C4-2B (cell line): ENCODE data around the gene CERCAM.

ENCODE experiments used
- H3K27ac ChIP-seq: fragments of 450-650 bp; 2 replicates; pipeline ENCODE4 v1.5.1; 2017
- ZFX ChIP-seq: fragments of 450-650 bp; IDR thresholded peaks from 2 replicates; pipeline ENCODE4 v1.6.1; 2017
- TF ChIP-seq, protein P1 (sequence below): fragments of 450-650 bp; conservative IDR thresholded peaks from 2 replicates; pipeline ENCODE4 v1.5.1; 2017; ENCODE audit warnings: mild to moderate bottlenecking

Gene CERCAM

DNA sequence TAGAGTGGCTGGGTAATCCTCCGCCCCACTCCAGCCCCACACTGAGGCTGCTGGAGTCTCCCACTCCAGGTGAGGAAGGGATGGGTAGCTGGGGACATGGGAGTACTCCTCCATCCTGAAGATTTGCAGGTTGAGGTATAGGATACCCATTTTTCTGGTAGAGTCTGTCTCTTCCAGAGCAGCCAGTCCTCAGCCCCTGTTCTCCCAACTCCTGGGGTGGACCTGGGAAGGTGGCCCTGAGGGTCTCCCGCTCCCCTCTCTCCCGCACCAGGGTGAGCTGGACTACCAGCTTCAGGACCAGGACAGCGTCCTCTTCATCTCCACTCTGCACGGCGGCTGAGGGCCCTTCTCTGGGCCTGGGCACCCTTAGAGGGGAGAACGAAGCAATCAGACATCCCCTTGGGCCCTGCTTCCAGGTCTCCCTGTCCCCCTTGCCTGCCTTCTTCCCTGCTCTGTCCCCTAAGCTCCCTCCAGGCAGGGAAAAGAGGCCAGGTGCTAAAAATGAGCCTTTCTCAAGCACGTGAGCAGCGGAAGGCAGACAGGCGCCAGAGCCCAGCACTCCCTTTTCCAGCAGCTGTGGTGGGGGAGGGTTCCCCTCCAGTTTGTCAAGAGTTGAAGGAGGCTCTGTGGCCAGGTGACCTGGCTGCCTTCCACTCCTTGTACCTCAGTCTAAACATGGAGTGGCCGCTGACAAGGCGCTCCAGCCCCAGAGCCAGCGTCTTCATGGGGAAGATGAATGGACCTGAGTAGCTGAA lies 31.1 kb upstream of the CERCAM start:
- H3K27ac ChIP-seq = no peak overlapping the region
- TF ChIP-seq ZFX = no peak
- TF ChIP-seq, protein P1, sequence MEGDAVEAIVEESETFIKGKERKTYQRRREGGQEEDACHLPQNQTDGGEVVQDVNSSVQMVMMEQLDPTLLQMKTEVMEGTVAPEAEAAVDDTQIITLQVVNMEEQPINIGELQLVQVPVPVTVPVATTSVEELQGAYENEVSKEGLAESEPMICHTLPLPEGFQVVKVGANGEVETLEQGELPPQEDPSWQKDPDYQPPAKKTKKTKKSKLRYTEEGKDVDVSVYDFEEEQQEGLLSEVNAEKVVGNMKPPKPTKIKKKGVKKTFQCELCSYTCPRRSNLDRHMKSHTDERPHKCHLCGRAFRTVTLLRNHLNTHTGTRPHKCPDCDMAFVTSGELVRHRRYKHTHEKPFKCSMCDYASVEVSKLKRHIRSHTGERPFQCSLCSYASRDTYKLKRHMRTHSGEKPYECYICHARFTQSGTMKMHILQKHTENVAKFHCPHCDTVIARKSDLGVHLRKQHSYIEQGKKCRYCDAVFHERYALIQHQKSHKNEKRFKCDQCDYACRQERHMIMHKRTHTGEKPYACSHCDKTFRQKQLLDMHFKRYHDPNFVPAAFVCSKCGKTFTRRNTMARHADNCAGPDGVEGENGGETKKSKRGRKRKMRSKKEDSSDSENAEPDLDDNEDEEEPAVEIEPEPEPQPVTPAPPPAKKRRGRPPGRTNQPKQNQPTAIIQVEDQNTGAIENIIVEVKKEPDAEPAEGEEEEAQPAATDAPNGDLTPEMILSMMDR = no peak

DNA sequence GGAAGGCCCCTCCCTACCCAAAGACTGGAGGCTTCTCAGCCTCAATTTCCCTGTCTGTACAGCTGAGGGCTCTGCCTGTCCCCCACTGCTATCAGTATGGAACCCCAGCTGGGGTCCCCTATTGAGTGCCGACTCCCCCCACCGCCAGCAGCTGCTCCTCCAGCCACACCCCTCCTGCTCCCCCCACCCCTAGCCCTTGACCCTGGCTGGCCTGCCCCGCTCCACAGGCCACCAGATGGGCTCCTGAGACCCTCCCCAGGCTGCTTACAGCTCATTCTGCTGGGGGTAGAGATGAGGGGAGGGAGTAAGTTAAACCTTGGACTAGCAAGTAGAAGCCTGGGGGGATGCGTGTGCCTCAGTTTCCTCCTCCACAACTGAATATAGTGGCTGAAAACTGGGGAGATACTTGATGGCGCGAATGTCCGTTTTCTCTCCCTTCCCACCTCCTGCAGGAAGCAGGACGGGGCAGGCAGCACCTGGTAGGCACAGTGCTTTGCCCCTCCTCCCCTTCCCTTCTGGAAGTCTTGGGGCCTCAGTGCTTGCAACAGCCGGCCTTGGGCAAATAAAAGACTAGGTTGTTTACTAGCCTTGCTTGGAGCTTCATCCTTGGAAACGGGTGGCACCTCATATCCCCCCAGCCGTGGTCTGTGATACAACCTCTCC lies 30.4 kb upstream of the CERCAM start:
- H3K27ac ChIP-seq = no peak overlapping the region
- no peak for TF ChIP-seq ZFX
- TF ChIP-seq, protein P1 = no peak

GRCh38 chr9:128390813-128391711 lies 29.6 kb upstream of the CERCAM start:
- H3K27ac ChIP-seq = no peak overlapping the region
- TF ChIP-seq, protein P1 = no peak
- no peak for TF ChIP-seq ZFX

DNA sequence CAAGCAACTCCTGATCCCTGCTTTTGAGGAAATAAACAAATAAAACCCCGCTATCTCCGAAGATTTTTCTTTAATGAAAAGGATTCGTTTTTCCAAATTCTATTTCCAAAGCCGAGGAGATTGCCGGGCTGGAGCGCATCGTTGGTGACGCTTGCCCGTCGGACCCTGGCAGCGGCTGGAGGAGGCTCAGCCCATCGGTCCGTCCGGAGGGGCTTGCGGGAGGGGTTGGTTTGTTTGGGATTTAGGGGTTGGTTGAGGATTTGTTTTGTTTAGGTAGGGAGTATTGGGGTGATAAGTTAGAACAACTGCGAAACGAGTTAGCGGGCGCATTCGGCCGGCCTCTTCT lies 28.7 kb upstream of the CERCAM start:
- no peak for TF ChIP-seq ZFX
- TF ChIP-seq, protein P1 = no peak
- no peak overlapping the region for H3K27ac ChIP-seq

DNA sequence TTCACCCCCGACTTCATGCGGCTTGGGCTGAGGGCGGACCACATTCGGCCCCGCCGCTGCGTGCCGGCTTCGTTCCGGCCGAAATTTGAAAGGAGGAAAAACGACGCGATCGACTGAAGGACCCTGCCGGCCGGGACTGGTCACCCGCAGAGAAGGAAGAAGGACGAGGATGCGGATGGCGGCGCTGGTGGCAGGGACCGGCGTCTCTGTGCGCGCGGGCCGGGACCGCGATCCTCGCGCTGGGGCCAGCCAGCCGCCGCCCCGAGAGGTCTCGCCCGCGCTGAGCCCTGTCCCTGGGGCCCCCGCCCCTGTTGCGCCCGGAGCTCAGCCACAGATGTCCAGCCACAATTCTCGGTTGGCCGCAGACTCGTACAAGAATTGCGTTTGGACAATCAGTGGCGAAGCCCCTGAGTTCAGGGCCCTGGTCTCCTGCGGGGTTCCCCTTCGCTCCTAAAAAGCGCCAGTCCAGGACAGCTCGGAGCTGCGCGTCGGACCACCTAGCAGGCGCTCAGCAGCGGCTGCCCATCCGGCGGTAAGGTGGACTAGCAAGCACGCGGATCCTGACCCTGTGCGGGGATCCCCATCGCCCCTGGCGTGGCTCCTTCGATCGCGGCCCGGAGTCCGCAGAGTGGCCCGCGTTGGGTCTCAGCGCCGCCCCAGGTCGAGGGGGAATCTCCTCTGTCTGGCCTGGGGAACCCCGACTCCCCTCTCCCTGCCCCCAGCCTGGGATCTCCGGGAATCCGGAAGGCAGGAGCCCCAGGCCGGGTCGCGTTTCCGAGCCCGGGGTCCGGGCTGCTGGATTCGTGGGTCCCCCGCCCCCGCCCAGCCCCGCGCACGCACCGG lies 28.1 kb upstream of the CERCAM start:
- TF ChIP-seq, protein P1 = no peak
- TF ChIP-seq ZFX = no peak
- H3K27ac ChIP-seq = no peak overlapping the region

DNA sequence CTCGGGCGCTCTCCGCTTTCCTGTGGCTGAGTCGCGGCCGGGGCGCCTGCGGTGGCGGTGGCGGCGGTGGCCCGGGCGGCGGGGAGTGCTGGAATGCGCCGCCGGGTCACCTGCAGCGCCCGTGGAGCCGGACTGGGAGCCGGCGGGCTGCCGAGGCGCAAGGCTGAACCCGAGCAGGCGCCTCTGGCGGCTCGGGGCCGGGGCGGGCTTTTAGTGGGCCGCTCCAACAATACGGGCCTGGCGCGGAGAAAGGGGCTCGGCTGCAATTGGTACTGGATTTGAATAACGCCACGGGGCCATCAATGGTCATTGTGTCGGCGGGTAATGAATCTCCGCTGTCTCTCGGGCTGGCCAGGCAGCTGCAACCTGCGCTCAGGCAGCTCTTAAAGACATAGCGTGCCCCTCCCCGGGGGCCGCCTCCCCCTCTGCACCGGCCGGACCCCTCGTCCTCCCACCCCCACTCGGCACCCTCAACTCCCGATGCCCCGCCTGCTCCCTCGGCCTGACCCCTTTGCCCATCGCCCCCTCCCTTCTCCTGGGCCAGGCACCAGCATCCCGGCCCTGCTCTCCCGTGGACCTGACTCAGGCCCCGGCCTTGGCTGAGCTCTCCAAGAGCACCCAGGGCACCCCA lies 27.4 kb upstream of the CERCAM start:
- H3K27ac ChIP-seq = no peak overlapping the region
- no peak for TF ChIP-seq ZFX
- TF ChIP-seq, protein P1 = no peak
